Measurements from ENCODE around the gene PPFIBP1.

The PPFIBP1 gene

DNA sequence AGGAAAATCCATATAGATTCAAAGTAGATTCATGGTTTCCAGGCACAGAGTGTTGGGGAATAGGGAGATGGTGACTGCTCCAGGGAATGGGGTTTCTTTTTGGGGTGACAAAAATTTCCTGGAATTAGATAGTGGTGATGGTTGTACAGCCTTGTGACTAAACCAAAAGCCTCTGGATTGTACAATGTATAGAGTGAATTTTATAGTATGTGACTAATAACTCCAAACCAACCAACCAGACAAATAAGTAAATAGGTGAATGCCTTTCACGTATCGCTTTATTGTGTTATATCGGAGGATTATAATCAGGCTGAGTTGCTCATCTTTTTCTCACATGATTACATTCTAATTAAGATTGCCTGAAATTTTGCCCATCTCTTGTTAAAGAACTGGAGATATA, 24.6 kb upstream of the PPFIBP1 start:
- H2AFZ ChIP-seq (ENCODE audit: low read length), result no peak overlapping the region
- no peaks in the 10 kb centered on the region for H3K9me2 ChIP-seq (ENCODE audit: low read depth, low read length)
- TF ChIP-seq EZH2 (IDR thresholded peaks at IDR 0.05; ENCODE audit: borderline replicate concordance, low read length), result no peak
- TF ChIP-seq, protein P1, sequence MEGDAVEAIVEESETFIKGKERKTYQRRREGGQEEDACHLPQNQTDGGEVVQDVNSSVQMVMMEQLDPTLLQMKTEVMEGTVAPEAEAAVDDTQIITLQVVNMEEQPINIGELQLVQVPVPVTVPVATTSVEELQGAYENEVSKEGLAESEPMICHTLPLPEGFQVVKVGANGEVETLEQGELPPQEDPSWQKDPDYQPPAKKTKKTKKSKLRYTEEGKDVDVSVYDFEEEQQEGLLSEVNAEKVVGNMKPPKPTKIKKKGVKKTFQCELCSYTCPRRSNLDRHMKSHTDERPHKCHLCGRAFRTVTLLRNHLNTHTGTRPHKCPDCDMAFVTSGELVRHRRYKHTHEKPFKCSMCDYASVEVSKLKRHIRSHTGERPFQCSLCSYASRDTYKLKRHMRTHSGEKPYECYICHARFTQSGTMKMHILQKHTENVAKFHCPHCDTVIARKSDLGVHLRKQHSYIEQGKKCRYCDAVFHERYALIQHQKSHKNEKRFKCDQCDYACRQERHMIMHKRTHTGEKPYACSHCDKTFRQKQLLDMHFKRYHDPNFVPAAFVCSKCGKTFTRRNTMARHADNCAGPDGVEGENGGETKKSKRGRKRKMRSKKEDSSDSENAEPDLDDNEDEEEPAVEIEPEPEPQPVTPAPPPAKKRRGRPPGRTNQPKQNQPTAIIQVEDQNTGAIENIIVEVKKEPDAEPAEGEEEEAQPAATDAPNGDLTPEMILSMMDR (IDR thresholded peaks at IDR 0.05; ENCODE audit: low read length), result no peak
- H3K4me3 ChIP-seq (ENCODE audit: low read depth, low read length, poor library complexity, severe bottlenecking), result no peak overlapping the region
- no peaks in the 10 kb centered on the region for H3F3A ChIP-seq (ENCODE audit: insufficient read depth, low read length)
- no peak overlapping the region for H3K4me2 ChIP-seq (ENCODE audit: low read length)
- no peak overlapping the region for H3K9ac ChIP-seq (ENCODE audit: low read length)
- H3K4me1 ChIP-seq (ENCODE audit: insufficient read depth, low read length, severe bottlenecking), result no peaks in the 10 kb centered on the region
- no peaks in the 10 kb centered on the region for H4K20me1 ChIP-seq (ENCODE audit: insufficient read depth, low read length)
- H3K27me3 ChIP-seq (ENCODE audit: insufficient read depth, low read length), result no peaks in the 10 kb centered on the region
- no peaks in the 10 kb centered on the region for H3K9me3 ChIP-seq (ENCODE audit: low read length)
- H3K27ac ChIP-seq (ENCODE audit: low read depth, low read length, poor library complexity, severe bottlenecking), result no peak overlapping the region
- no peaks in the 10 kb centered on the region for H3K79me2 ChIP-seq (ENCODE audit: insufficient read depth, low read length)
- H3K36me3 ChIP-seq (ENCODE audit: insufficient read depth, low read length), result no peaks in the 10 kb centered on the region

DNA sequence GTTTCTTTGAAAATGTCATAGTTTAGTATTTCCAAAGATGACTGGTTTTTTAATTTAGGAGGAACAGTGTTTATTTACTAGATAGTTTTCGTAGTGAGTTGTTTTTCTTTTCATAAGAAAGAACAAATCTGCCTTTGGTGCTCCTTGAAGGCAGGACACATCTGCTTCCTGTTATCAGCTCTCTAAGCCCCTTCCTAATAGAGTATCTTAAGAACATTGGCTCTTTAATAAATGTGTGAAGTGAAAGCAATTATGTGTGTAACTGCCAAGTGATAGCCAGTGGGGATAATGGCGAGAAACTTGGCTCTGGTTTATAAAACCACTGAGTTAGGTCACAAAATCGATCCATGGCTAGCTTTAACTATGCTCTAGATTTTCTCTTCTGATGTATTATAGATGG, 23.5 kb upstream of the PPFIBP1 start:
- no peaks in the 10 kb centered on the region for H3K9me2 ChIP-seq (ENCODE audit: low read depth, low read length)
- H3K4me2 ChIP-seq (ENCODE audit: low read length), result no peak overlapping the region

DNA sequence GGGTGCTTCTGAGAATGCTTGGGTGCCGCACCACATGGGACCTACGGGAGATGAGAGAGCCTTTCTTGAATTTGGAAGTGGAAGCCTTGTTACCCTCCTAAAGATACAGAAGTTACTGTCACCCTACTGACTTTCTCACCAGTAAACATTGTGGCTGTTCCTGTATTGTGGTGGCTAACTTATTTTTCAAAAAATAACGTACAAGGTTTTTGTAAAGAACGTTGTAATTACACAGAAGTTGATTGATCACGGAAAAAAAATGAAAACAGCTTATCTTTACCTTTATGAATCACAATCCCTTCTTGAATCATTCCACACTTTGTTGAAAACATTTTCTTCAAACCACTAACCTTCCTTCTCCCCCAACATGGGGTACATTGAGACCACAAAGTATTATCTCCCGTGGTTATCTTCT, 22.0 kb upstream of the PPFIBP1 start:
- no peak overlapping the region for H3K27ac ChIP-seq (ENCODE audit: low read depth, low read length, poor library complexity, severe bottlenecking)
- no peak for TF ChIP-seq EZH2 (IDR thresholded peaks at IDR 0.05; ENCODE audit: borderline replicate concordance, low read length)
- TF ChIP-seq, protein P1 (IDR thresholded peaks at IDR 0.05; ENCODE audit: low read length), result no peak
- H3K27me3 ChIP-seq (ENCODE audit: insufficient read depth, low read length), result no peaks in the 10 kb centered on the region
- H3K36me3 ChIP-seq (ENCODE audit: insufficient read depth, low read length), result no peaks in the 10 kb centered on the region
- no peak overlapping the region for H3K4me3 ChIP-seq (ENCODE audit: low read depth, low read length, poor library complexity, severe bottlenecking)
- H3K79me2 ChIP-seq (ENCODE audit: insufficient read depth, low read length), result no peaks in the 10 kb centered on the region
- no peaks in the 10 kb centered on the region for H3K4me1 ChIP-seq (ENCODE audit: insufficient read depth, low read length, severe bottlenecking)
- no peak overlapping the region for H3K4me2 ChIP-seq (ENCODE audit: low read length)
- no peaks in the 10 kb centered on the region for H4K20me1 ChIP-seq (ENCODE audit: insufficient read depth, low read length)
- no peaks in the 10 kb centered on the region for H3K9me2 ChIP-seq (ENCODE audit: low read depth, low read length)
- H3K9ac ChIP-seq (ENCODE audit: low read length), result no peak overlapping the region
- no peaks in the 10 kb centered on the region for H3K9me3 ChIP-seq (ENCODE audit: low read length)
- H2AFZ ChIP-seq (ENCODE audit: low read length), result no peak overlapping the region
- no peaks in the 10 kb centered on the region for H3F3A ChIP-seq (ENCODE audit: insufficient read depth, low read length)

More for the DNA sequence above, 23.5 kb upstream of the PPFIBP1 start:
- H3K9ac ChIP-seq (ENCODE audit: low read length), result no peak overlapping the region
- no peaks in the 10 kb centered on the region for H3K27me3 ChIP-seq (ENCODE audit: insufficient read depth, low read length)
- H3K4me1 ChIP-seq (ENCODE audit: insufficient read depth, low read length, severe bottlenecking), result no peaks in the 10 kb centered on the region
- H3K79me2 ChIP-seq (ENCODE audit: insufficient read depth, low read length), result no peaks in the 10 kb centered on the region
- no peaks in the 10 kb centered on the region for H4K20me1 ChIP-seq (ENCODE audit: insufficient read depth, low read length)
- no peak overlapping the region for H3K27ac ChIP-seq (ENCODE audit: low read depth, low read length, poor library complexity, severe bottlenecking)
- TF ChIP-seq, protein P1 (IDR thresholded peaks at IDR 0.05; ENCODE audit: low read length), result no peak
- TF ChIP-seq EZH2 (IDR thresholded peaks at IDR 0.05; ENCODE audit: borderline replicate concordance, low read length), result no peak
- H2AFZ ChIP-seq (ENCODE audit: low read length), result no peak overlapping the region
- no peaks in the 10 kb centered on the region for H3F3A ChIP-seq (ENCODE audit: insufficient read depth, low read length)
- no peaks in the 10 kb centered on the region for H3K9me3 ChIP-seq (ENCODE audit: low read length)
- no peaks in the 10 kb centered on the region for H3K36me3 ChIP-seq (ENCODE audit: insufficient read depth, low read length)
- H3K4me3 ChIP-seq (ENCODE audit: low read depth, low read length, poor library complexity, severe bottlenecking), result no peak overlapping the region

Data from OCI-LY1 (cell line).